WTC11 (cell line): ENCODE measurements around the gene PRPF40A. TPM values are rescaled to one million over a fixed set of nuclear protein-coding genes. Genes with fewer than 3 reads are reported as not detected.

Experiments used
- ATAC-seq: fragments of 200-7000 bp; cut with Tn5 transposase; 2 replicates; pipeline ENCODE4 v1.10.0; 2021; ENCODE audit warnings: mild to moderate bottlenecking, moderate library complexity
- CTCF ChIA-PET: fragments of 300-600 bp; sonication (Branson Sonifier 250); formaldehyde crosslinking; loops from one replicate; lab custom pipeline; 2021; ENCODE audit warnings: antibody characterized with exemption; lab: Charles Lee
- POLR2A ChIA-PET: fragments of 350-600 bp; sonication (Branson Sonifier 250); formaldehyde crosslinking; loops from one replicate; lab custom pipeline; 2021; ENCODE audit warnings: antibody characterized with exemption; lab: Charles Lee
- DNase-seq: peaks from one replicate; pipeline ENCODE4 v3.0.0; 2021; ENCODE audit warnings: low spot score
- H3K27ac Mint-ChIP-seq: 2 replicates; pipeline ENCODE4 v1.8.0; 2021; ENCODE audit warnings: mixed read lengths
- H3K27me3 Mint-ChIP-seq: 2 replicates; pipeline ENCODE4 v1.8.0; 2021; ENCODE audit warnings: low read depth, mild to moderate bottlenecking, moderate library complexity, mixed read lengths
- H3K36me3 Mint-ChIP-seq: 2 replicates; pipeline ENCODE4 v1.8.0; 2021; ENCODE audit warnings: mixed read lengths
- H3K4me1 Mint-ChIP-seq: 2 replicates; pipeline ENCODE4 v1.8.0; 2022; ENCODE audit warnings: mixed read lengths
- H3K4me3 Mint-ChIP-seq: 2 replicates; pipeline ENCODE4 v1.8.0; 2021; ENCODE audit warnings: mild to moderate bottlenecking, moderate library complexity, mixed read lengths
- H3K9me3 Mint-ChIP-seq: 2 replicates; pipeline ENCODE4 v1.8.0; 2021; ENCODE audit warnings: mixed read lengths
- CREM ChIP-seq: sonication (generic); formaldehyde crosslinking; IDR thresholded peaks from 2 replicates; pipeline ENCODE4 v1.8.1; 2022; ENCODE audit warnings: mild to moderate bottlenecking, missing genetic modification reagents, moderate library complexity
- HMGA2 ChIP-seq: fragments of 250-450 bp; sonication (Bioruptor Pico); IDR thresholded peaks from 2 replicates; pipeline ENCODE4 v1.4.0; 2021; ENCODE audit warnings: mild to moderate bottlenecking, moderate library complexity
- OVOL2 ChIP-seq: fragments of 250-450 bp; sonication (Bioruptor Pico); IDR thresholded peaks from 2 replicates; pipeline ENCODE4 v1.9.0; 2021; ENCODE audit warnings: mild to moderate bottlenecking, borderline replicate concordance
- RELA ChIP-seq: sonication (generic); formaldehyde crosslinking; IDR thresholded peaks from 2 replicates; pipeline ENCODE4 v1.8.1; 2022; ENCODE audit warnings: missing genetic modification reagents, mild to moderate bottlenecking, borderline replicate concordance
- TEAD4 ChIP-seq: sonication (generic); formaldehyde crosslinking; IDR thresholded peaks from 2 replicates; pipeline ENCODE4 v1.8.0; 2022; ENCODE audit warnings: mild to moderate bottlenecking, missing genetic modification reagents
- ZNF317 ChIP-seq: sonication (generic); formaldehyde crosslinking; IDR thresholded peaks from 2 replicates; pipeline ENCODE4 v1.8.1; 2023; ENCODE audit warnings: low read depth, mild to moderate bottlenecking, moderate library complexity, missing genetic modification reagents, borderline replicate concordance
- ZNF423 ChIP-seq: fragments of 250-450 bp; sonication (Bioruptor Pico); IDR thresholded peaks from 2 replicates; pipeline ENCODE4 v2.1.2; 2022; ENCODE audit warnings: mild to moderate bottlenecking, moderate library complexity
- ZNF671 ChIP-seq: fragments of 250-450 bp; sonication (Bioruptor Pico); IDR thresholded peaks from 2 replicates; pipeline ENCODE4 v1.8.0; 2021; ENCODE audit warnings: mild to moderate bottlenecking
- total RNA-seq: library from RNA; stranded (reverse); gene quantifications from 3 replicates; pipeline ENCODE4 v1.2.3, GENCODE V29; 2021
- TF ChIP-seq, protein P1 (sequence below): sonication (generic); formaldehyde crosslinking; conservative IDR thresholded peaks from 2 replicates; pipeline ENCODE4 v1.8.1; 2023; ENCODE audit warnings: mild to moderate bottlenecking, low read depth, missing genetic modification reagents, moderate library complexity
- TF ChIP-seq, protein P2 (sequence below): sonication (generic); formaldehyde crosslinking; IDR thresholded peaks from 2 replicates; pipeline ENCODE4 v1.8.1; 2023; ENCODE audit warnings: mild to moderate bottlenecking, missing genetic modification reagents
- TF ChIP-seq, protein P3 (sequence below): fragments of 200-600 bp; IDR thresholded peaks from 2 replicates; pipeline ENCODE4 v1.8.0; 2022; ENCODE audit warnings: antibody characterized with exemption
- TF ChIP-seq, protein P4 (sequence below): sonication (generic); formaldehyde crosslinking; IDR thresholded peaks from 2 replicates; pipeline ENCODE4 v1.8.1; 2022; ENCODE audit warnings: mild to moderate bottlenecking, moderate library complexity, missing genetic modification reagents
- TF ChIP-seq, protein P5 (sequence below): sonication (generic); formaldehyde crosslinking; IDR thresholded peaks from 2 replicates; pipeline ENCODE4 v1.8.0; 2023; ENCODE audit warnings: missing genetic modification reagents, mild to moderate bottlenecking, borderline replicate concordance
- TF ChIP-seq, protein P6 (sequence below): sonication (generic); formaldehyde crosslinking; IDR thresholded peaks from 2 replicates; pipeline ENCODE4 v1.8.0; 2022; ENCODE audit warnings: mild to moderate bottlenecking, missing genetic modification reagents
- TF ChIP-seq, protein P7 (sequence below): sonication (generic); formaldehyde crosslinking; IDR thresholded peaks from 2 replicates; pipeline ENCODE4 v1.8.0; 2023; ENCODE audit warnings: missing genetic modification reagents

The PRPF40A gene
- total RNA-seq, 1 experiment from 2014 or later: 189 TPM

DNA sequence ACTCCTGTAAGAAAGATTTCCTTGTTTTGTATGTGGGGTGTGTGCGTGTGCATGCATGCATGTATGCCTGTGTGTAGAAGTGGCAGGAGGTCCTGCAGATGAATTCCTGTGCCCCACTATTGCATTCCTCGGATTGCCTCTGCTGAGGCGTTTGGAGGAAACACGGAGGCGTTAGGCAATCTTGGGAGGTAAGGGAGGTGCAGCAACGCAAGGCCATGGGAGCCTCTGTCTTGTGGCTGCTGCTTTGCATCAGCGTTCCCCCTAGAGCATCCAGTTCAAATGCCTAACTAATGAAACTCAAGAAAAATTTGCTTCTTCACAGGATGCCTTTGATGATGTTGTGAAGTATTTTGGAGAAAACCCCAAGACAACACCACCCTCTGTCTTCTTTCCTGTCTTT lies 80.0 kb downstream of the PRPF40A start (continued):
- TF ChIP-seq, protein P1, sequence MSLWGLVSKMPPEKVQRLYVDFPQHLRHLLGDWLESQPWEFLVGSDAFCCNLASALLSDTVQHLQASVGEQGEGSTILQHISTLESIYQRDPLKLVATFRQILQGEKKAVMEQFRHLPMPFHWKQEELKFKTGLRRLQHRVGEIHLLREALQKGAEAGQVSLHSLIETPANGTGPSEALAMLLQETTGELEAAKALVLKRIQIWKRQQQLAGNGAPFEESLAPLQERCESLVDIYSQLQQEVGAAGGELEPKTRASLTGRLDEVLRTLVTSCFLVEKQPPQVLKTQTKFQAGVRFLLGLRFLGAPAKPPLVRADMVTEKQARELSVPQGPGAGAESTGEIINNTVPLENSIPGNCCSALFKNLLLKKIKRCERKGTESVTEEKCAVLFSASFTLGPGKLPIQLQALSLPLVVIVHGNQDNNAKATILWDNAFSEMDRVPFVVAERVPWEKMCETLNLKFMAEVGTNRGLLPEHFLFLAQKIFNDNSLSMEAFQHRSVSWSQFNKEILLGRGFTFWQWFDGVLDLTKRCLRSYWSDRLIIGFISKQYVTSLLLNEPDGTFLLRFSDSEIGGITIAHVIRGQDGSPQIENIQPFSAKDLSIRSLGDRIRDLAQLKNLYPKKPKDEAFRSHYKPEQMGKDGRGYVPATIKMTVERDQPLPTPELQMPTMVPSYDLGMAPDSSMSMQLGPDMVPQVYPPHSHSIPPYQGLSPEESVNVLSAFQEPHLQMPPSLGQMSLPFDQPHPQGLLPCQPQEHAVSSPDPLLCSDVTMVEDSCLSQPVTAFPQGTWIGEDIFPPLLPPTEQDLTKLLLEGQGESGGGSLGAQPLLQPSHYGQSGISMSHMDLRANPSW (CRISPR knock-in tag): no peak
- TF ChIP-seq, protein P2, sequence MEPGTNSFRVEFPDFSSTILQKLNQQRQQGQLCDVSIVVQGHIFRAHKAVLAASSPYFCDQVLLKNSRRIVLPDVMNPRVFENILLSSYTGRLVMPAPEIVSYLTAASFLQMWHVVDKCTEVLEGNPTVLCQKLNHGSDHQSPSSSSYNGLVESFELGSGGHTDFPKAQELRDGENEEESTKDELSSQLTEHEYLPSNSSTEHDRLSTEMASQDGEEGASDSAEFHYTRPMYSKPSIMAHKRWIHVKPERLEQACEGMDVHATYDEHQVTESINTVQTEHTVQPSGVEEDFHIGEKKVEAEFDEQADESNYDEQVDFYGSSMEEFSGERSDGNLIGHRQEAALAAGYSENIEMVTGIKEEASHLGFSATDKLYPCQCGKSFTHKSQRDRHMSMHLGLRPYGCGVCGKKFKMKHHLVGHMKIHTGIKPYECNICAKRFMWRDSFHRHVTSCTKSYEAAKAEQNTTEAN (CRISPR knock-in tag): no peak
- TF ChIP-seq HMGA2 (CRISPR knock-in tag): no peak
- no peak for TF ChIP-seq ZNF317 (CRISPR knock-in tag)

DNA sequence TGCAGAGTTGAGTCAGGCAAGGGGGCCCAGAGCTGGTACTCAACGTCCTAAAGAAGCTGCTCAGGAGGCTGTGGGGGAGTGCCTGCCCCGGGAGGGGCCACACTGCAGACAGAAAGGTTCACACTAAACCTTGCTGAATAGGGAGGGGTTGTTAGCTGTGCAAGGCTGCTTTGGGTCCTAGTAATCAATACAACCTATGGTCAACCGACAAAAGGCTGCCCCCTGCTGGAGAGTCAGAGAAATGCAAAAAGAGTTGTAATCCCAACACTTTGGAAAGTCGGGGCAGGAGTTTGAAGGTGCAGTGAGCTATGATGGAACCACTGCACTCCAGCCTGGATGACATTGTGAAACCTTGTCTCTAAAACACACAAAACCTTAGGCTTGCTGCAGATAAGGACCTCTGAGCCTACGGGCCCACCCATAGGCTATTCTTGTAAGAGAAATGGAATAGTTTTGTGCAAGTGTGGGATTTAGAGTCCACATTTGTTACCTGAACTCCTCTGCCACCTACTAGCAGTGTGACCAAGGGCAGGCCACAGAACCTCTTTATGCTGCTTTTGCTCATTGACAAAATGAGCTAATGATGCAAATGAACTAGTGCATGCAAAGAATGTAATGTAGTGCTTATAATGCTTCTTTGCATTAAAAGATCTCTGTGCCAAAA lies 81.5 kb downstream of the PRPF40A start:
- Mint-ChIP-seq H3K36me3 (peaks cover 34% of the 10 kb centered on the region), H3K4me3 (no peak overlapping the region), H3K9me3 (no peaks in the 10 kb centered on the region)
- peak; percentile 90 for ATAC-seq
- POLR2A ChIA-PET: no interaction called here
- TF ChIP-seq, protein P3, sequence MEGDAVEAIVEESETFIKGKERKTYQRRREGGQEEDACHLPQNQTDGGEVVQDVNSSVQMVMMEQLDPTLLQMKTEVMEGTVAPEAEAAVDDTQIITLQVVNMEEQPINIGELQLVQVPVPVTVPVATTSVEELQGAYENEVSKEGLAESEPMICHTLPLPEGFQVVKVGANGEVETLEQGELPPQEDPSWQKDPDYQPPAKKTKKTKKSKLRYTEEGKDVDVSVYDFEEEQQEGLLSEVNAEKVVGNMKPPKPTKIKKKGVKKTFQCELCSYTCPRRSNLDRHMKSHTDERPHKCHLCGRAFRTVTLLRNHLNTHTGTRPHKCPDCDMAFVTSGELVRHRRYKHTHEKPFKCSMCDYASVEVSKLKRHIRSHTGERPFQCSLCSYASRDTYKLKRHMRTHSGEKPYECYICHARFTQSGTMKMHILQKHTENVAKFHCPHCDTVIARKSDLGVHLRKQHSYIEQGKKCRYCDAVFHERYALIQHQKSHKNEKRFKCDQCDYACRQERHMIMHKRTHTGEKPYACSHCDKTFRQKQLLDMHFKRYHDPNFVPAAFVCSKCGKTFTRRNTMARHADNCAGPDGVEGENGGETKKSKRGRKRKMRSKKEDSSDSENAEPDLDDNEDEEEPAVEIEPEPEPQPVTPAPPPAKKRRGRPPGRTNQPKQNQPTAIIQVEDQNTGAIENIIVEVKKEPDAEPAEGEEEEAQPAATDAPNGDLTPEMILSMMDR: peak; percentile 86
- TF ChIP-seq, protein P4, sequence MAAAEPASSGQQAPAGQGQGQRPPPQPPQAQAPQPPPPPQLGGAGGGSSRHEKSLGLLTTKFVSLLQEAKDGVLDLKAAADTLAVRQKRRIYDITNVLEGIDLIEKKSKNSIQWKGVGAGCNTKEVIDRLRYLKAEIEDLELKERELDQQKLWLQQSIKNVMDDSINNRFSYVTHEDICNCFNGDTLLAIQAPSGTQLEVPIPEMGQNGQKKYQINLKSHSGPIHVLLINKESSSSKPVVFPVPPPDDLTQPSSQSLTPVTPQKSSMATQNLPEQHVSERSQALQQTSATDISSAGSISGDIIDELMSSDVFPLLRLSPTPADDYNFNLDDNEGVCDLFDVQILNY: no peak
- TF ChIP-seq, protein P5, sequence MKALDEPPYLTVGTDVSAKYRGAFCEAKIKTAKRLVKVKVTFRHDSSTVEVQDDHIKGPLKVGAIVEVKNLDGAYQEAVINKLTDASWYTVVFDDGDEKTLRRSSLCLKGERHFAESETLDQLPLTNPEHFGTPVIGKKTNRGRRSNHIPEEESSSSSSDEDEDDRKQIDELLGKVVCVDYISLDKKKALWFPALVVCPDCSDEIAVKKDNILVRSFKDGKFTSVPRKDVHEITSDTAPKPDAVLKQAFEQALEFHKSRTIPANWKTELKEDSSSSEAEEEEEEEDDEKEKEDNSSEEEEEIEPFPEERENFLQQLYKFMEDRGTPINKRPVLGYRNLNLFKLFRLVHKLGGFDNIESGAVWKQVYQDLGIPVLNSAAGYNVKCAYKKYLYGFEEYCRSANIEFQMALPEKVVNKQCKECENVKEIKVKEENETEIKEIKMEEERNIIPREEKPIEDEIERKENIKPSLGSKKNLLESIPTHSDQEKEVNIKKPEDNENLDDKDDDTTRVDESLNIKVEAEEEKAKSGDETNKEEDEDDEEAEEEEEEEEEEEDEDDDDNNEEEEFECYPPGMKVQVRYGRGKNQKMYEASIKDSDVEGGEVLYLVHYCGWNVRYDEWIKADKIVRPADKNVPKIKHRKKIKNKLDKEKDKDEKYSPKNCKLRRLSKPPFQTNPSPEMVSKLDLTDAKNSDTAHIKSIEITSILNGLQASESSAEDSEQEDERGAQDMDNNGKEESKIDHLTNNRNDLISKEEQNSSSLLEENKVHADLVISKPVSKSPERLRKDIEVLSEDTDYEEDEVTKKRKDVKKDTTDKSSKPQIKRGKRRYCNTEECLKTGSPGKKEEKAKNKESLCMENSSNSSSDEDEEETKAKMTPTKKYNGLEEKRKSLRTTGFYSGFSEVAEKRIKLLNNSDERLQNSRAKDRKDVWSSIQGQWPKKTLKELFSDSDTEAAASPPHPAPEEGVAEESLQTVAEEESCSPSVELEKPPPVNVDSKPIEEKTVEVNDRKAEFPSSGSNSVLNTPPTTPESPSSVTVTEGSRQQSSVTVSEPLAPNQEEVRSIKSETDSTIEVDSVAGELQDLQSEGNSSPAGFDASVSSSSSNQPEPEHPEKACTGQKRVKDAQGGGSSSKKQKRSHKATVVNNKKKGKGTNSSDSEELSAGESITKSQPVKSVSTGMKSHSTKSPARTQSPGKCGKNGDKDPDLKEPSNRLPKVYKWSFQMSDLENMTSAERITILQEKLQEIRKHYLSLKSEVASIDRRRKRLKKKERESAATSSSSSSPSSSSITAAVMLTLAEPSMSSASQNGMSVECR: no peak
- no peak for TF ChIP-seq ZNF423 (CRISPR knock-in tag)
- TF ChIP-seq ZNF671: no peak
- TF ChIP-seq OVOL2 (CRISPR knock-in tag): no peak
- TF ChIP-seq, all 79 proteins: peak for 1
- Mint-ChIP-seq H3K27me3 (no peaks in the 10 kb centered on the region), H3K4me1 (no peaks in the 10 kb centered on the region), H3K27ac (no peak overlapping the region)
- CTCF ChIA-PET: interaction anchor here (0.6 to 3.3 kb wide), 40 partner anchors 8 to 603 kb away, joined by 3 to 42 read pairs (median 4); partner anchors contain the start of genes FMNL2, PRPF40A and STAM2
- peak; percentile 78 for DNase-seq

DNA sequence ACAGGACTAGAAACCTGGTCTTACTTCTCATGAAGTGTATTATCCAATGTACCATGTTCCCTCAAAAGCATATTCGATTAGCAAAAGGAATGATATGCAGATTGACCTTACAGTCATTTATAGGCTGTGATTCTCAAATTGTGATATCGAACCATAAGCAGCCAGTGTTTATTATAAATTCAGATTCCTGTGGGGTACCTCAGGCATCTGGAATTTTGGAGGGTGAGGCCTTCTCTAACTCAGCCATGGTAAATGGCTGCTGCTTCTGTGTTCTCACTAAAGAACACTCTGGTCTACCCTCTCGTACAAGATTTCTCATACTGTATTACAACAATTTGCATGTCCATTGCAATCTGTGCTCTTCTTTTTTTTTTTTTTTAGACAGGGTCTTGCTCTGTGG lies 84.5 kb downstream of the PRPF40A start:
- H3K4me1 Mint-ChIP-seq: no peaks in the 10 kb centered on the region
- H3K27ac Mint-ChIP-seq: no peak overlapping the region
- no peak overlapping the region for H3K4me3 Mint-ChIP-seq
- no peak for ATAC-seq
- H3K36me3 Mint-ChIP-seq: peaks cover 30% of the 10 kb centered on the region
- POLR2A ChIA-PET: no interaction called here
- H3K9me3 Mint-ChIP-seq: no peaks in the 10 kb centered on the region
- no peaks in the 10 kb centered on the region for H3K27me3 Mint-ChIP-seq
- CTCF ChIA-PET: no interaction called here
- no peak for DNase-seq
- TF ChIP-seq, protein P6, sequence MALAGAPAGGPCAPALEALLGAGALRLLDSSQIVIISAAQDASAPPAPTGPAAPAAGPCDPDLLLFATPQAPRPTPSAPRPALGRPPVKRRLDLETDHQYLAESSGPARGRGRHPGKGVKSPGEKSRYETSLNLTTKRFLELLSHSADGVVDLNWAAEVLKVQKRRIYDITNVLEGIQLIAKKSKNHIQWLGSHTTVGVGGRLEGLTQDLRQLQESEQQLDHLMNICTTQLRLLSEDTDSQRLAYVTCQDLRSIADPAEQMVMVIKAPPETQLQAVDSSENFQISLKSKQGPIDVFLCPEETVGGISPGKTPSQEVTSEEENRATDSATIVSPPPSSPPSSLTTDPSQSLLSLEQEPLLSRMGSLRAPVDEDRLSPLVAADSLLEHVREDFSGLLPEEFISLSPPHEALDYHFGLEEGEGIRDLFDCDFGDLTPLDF (CRISPR knock-in tag): no peak
- TF ChIP-seq TEAD4 (CRISPR knock-in tag) (no peak), HMGA2 (CRISPR knock-in tag) (no peak), CREM (CRISPR knock-in tag) (no peak), RELA (CRISPR knock-in tag) (no peak)
- TF ChIP-seq, protein P7, sequence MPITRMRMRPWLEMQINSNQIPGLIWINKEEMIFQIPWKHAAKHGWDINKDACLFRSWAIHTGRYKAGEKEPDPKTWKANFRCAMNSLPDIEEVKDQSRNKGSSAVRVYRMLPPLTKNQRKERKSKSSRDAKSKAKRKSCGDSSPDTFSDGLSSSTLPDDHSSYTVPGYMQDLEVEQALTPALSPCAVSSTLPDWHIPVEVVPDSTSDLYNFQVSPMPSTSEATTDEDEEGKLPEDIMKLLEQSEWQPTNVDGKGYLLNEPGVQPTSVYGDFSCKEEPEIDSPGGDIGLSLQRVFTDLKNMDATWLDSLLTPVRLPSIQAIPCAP: no peak
